ENCODE measurements around the gene ZBTB8OS. TPM values are rescaled to one million over a fixed set of nuclear protein-coding genes. Genes with fewer than 3 reads are reported as not detected.

The ZBTB8OS gene
- total RNA-seq, 1 donor from 2014 or later = 39.9 TPM

- DNase-seq (ENCODE audit: low spot score) (no peak), ATAC-seq (no peak)
- intact Hi-C loops (cut with DNase I) = no loop called here
These were observed 30.5 kb downstream of the ZBTB8OS start for GRCh38 chr1:32619701-32620485.

GRCh38 chr1:32618673-32619221 lies 31.6 kb downstream of the ZBTB8OS start:
- no peak for DNase-seq (ENCODE audit: low spot score)
- intact Hi-C loops (cut with DNase I) = no loop called here
- ATAC-seq = no peak

- no peak for DNase-seq (ENCODE audit: low spot score)
- ATAC-seq = no peak
- intact Hi-C loops (cut with DNase I) = no loop called here
These were observed 36.9 kb downstream of the ZBTB8OS start for GRCh38 chr1:32613472-32613871.

GRCh38 chr1:32612189-32612881 lies 38.0 kb downstream of the ZBTB8OS start:
- intact Hi-C loops (cut with DNase I) = no loop called here
- DNase-seq (ENCODE audit: low spot score) = peak; percentile 81
- ATAC-seq = peak; percentile 98

GRCh38 chr1:32611859-32612188 lies 38.5 kb downstream of the ZBTB8OS start:
- DNase-seq (ENCODE audit: low spot score) (no peak), ATAC-seq (no peak)
- intact Hi-C loops (cut with DNase I) = no loop called here

- intact Hi-C loops (cut with DNase I) = no loop called here
- no peak for ATAC-seq
- DNase-seq (ENCODE audit: low spot score) = no peak
These were observed 41.2 kb downstream of the ZBTB8OS start for GRCh38 chr1:32609180-32609579.

- no peak for ATAC-seq
- intact Hi-C loops (cut with DNase I) = no loop called here
- DNase-seq (ENCODE audit: low spot score) = no peak
These were observed 43.6 kb downstream of the ZBTB8OS start for GRCh38 chr1:32606565-32607371.

- intact Hi-C loops (cut with DNase I) = no loop called here
- DNase-seq (ENCODE audit: low spot score) (no peak), ATAC-seq (no peak)
These were observed 44.5 kb downstream of the ZBTB8OS start for GRCh38 chr1:32605711-32606424.

- no peak for ATAC-seq
- intact Hi-C loops (cut with DNase I) = no loop called here
- DNase-seq (ENCODE audit: low spot score) = no peak
These were observed 50.3 kb downstream of the ZBTB8OS start for GRCh38 chr1:32600034-32600433.

GRCh38 chr1:32592943-32593342 lies 57.4 kb downstream of the ZBTB8OS start:
- ATAC-seq (no peak), DNase-seq (ENCODE audit: low spot score) (no peak)
- intact Hi-C loops (cut with DNase I) = no loop called here

GRCh38 chr1:32580348-32581017 lies 69.9 kb downstream of the ZBTB8OS start:
- ATAC-seq (no peak), DNase-seq (ENCODE audit: low spot score) (no peak)
- intact Hi-C loops (cut with DNase I) = no loop called here

Other genes starting within 250 kb of the ZBTB8OS start
- 0.04 TPM for gene ZBTB8B, start 185.5 kb downstream of the ZBTB8OS start, total RNA-seq
- gene ZBTB8A, start 111.1 kb downstream of the ZBTB8OS start, total RNA-seq = 8.9 TPM
- gene RBBP4, start 658 bp upstream of the ZBTB8OS start, total RNA-seq = 125 TPM
- gene SYNC, start 52.2 kb upstream of the ZBTB8OS start, total RNA-seq = 9.1 TPM
- 46.8 TPM for gene YARS1, start 166.8 kb upstream of the ZBTB8OS start, total RNA-seq
- 59.8 TPM for gene S100PBP, start 167.1 kb upstream of the ZBTB8OS start, total RNA-seq
- 1.6 TPM for gene FNDC5, start 220.4 kb upstream of the ZBTB8OS start, total RNA-seq
- 0.27 TPM for gene HPCA, start 235.9 kb upstream of the ZBTB8OS start, total RNA-seq